Islet of Langerhans (tissue), 1 donor: Measurements from ENCODE around the gene ANP32A.
A peak's percentile ranks its signal among the peaks of the same experiment; 100 is the strongest.

Source experiments
- FAIRE-seq: peaks from one replicate; lab custom pipeline; 2011; peaks lifted over from hg19 to GRCh38; lab: Jason Lieb, UNC

Gene ANP32A

GRCh38 chr15:68743256-68743655, 77.4 kb downstream of the ANP32A start:
- FAIRE-seq = no peak

GRCh38 chr15:68739390-68740080, 81.2 kb downstream of the ANP32A start:
- FAIRE-seq = no peak

DNA sequence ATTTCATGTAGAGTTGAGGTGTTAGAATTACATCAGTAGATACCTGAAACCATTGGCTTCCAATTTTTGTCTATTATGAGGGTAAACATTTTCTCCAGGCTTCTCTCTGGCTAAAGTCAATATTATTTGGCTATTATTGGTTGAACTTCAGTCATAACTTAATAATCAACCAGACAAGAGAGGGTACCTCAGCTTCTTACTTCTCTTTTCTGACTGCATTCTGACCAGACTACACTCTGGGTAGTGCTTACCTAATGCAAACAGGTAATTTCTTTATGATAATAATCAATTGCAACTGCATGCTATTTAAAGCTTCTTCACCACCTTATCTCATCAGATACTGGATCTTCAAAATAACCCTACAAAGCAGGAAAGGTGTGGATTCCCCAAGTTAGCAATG, 85.1 kb downstream of the ANP32A start:
- no peak for FAIRE-seq

DNA sequence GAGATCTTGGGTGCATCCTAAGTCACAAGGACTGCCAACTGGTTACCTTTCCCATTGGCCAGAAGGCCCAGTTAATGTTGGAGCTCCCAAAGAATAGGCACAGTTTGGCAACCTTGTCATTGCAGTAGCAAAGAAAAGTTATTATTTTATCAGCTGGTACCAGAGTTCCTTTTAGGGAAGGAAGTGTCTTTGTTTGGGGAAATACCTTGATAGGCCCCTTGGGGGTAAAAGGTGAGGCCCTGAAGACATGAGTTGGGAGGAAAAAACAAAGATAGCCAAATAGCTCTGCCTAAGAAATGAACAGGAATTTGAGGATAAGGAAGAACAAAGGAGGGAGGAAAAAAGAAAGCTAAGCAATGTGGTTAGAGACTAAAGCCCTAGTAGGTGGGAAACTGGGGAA, 85.8 kb downstream of the ANP32A start:
- no peak for FAIRE-seq

DNA sequence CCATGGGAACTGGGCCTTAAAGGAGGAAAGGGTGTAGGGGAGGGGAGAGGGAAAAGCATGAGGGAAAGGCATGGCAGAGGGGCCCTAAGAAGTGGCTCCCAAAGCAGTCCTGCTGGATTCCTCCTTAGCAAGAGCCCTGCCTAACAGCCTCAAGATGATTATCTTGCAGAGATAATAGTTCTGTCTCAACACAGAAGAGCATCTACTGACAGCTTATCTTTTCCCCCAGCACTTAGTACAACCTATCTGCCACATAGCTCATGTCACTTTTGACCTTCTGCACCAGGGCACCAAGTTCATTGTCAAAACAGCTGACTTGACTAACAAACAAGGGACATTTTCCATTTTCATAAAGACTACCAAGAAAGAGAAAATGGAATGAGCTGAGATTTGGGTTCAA, 86.3 kb downstream of the ANP32A start:
- FAIRE-seq = no peak

DNA sequence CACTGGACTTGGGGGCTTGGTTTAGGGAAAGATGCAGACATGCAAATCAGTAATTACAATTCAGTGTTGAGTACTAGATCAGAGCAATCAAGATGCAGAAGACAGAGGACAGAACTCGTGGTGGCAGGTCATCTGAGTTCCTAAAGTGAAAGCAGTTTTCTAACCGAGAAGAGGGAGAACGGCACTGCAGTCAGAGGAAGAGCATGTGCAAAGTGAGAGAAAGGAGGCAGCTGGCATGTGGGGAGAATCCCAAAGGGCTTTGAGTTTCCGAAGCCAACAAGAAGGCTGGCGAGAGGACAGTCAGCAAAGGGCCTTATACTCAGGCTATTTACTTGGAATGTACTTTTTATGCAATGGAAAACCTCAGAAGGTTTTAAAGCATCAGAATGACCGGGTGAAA, 87.0 kb downstream of the ANP32A start:
- no peak for FAIRE-seq

- FAIRE-seq = no peak
These were observed 88.2 kb downstream of the ANP32A start for GRCh38 chr15:68732451-68732850.

DNA sequence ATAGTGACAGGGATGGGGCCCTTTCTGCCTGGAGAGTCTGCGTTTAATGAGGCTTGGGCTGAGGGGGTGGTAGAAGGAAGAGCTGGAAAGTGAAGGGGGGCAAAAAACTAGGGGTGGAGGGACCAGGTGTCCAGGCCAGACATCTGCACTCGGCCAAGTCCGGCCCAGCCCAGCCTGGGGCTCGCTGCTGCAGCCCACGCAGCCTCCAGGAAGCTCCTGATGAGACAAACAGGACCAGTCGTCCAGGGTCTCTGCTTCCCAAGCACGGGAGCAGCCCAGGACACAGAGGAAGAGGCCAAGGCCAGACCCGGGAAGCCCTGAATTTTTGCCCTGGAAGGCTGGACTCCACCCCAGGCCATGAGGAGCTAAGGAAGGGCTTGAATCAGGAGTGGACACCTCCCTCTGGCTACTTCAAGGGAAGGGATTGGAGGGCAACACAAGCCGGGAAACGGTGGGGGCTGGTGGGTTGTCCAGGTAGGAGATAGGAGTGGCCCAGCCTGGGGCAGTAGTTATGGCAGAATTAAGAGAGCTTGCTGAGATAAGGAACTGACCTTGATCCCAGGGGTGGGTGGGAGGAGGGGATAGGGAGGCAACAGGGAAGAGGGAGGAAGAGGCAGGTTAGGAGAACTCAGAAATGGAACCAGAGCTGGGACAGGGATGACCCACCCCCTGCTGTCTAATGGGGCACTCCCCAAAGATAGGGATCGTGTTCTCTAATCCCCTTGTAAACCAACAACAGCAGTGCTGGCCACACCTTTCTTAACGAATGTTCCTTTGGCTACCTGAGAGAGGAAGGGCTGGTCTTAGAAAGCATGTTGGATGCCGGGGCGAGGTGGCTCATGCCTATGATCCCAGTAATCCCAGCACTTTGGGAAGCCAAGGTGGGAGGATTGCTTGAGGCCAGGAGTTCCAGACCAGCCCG, 89.5 kb downstream of the ANP32A start:
- no peak for FAIRE-seq

DNA sequence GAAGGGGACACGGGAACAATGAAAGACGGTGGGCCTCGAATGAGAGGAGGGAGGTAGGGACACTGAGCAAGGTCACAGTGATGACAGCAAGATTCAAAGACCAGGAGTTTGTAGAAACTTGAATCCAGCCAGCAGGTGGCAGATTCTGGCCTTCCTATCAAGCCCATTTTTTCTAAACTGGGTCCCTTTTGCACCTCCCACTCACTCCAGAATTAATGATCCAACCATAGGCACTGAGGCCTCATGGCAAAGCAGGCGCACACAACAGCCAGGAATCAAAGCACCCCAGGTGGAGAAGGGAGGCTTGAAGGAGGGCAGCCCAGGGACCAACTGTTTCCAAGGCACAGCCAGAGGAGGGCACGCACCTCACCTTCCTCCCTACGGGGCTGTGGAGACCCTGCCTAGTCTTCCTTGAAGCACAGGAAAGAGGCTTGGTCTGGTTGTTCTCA, 90.2 kb downstream of the ANP32A start:
- FAIRE-seq = peak; percentile 83

DNA sequence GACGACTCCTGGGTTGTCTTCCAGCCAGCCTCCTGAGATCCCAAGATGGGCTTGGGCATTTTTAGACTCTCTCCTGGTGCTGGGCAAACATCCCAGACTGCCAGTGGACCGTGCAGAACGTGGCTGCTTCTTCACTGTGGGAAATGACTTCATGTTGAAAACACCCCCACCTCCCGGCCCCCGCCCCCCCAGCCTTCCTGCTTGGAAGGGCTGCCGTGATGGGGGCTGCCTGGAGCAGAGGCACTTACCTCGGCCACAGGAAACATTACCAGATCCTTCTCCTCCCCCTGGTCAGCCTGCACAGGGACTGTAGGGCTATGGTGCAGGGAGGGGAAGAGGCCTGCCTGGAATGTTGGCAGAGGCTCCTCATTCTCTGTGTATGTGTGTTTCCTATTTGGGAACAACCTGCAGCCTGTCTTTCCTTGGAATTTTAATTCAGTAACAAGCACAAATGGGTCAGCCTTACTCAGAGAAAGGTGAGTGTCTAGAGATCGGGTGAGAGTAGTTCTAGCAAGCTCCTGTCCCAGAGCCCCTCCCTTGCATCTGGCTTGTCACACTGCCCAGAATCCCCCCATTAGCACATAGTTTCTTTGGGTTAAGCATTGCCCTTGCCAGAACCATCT, 90.8 kb downstream of the ANP32A start:
- FAIRE-seq = no peak
